SK-N-SH (cell line): ENCODE results near the gene ZNF793. TPM values are rescaled to one million over a fixed set of nuclear protein-coding genes. Genes with fewer than 3 reads are reported as not detected.

Experiments
- CTCF ChIA-PET: fragments of 300-600, 350-600 bp; formaldehyde crosslinking; extraction: SDS; loops from one replicate; lab custom pipeline; 2021; lab: Yijun Ruan, JAX
- POLR2A ChIA-PET: fragments of 350-600 bp; sonication (Branson Sonifier 250); formaldehyde crosslinking; extraction: SDS; loops from one replicate; lab custom pipeline; 2020; ENCODE audit warnings: antibody characterized with exemption, inconsistent platforms; lab: Yijun Ruan, JAX
- DNase-seq: peaks from one replicate; pipeline ENCODE4 v3.0.0; 2012
- H2AFZ ChIP-seq: fragments of 200-600 bp; sonication (generic); 2 replicates; pipeline ENCODE4 v1.8.1; 2016; ENCODE audit warnings: antibody characterized with exemption, mild to moderate bottlenecking, low read depth
- H3F3A ChIP-seq: fragments of 200-600 bp; sonication (generic); replicated peaks from 2 replicates; pipeline ENCODE3; 2016; ENCODE audit warnings: antibody characterized with exemption, mild to moderate bottlenecking; ENCODE audit not compliant: insufficient read depth
- H3K27ac ChIP-seq, 2 experiments: fragments of 200-500 bp in 1 of 2; fragments of 200-600 bp in 1 of 2; sonication (Bioruptor generic) in 1 of 2; sonication (generic), shearing (Covaris generic) in 1 of 2; 2 replicates each; pipeline versions ENCODE4 v1.5.1 to v1.6.1; 2014 to 2016; ENCODE audit warnings: low read depth in 2 of 2, inconsistent platforms in 1 of 2, low read length in 1 of 2, mild to moderate bottlenecking in 1 of 2, mixed read lengths in 1 of 2
- H3K27me3 ChIP-seq: fragments of 200-600 bp; sonication (generic), shearing (Covaris generic); 2 replicates; pipeline ENCODE4 v1.6.1; 2016; ENCODE audit warnings: mixed run types; ENCODE audit not compliant: insufficient read depth
- H3K36me3 ChIP-seq, 2 experiments: fragments of 200-500 bp in 1 of 2; fragments of 200-600 bp in 1 of 2; sonication (Bioruptor generic) in 1 of 2; sonication (generic) in 1 of 2; replicated peaks in 1 of 2; 2 replicates each; pipeline versions ENCODE3 to v1.5.1; 2014 to 2016; ENCODE audit warnings: low read length in 1 of 2, mild to moderate bottlenecking in 1 of 2; ENCODE audit not compliant: insufficient read depth in 2 of 2, control insufficient read depth in 1 of 2
- H3K4me1 ChIP-seq, 2 experiments: fragments of 200-500 bp in 1 of 2; fragments of 200-600 bp in 1 of 2; sonication (Bioruptor generic) in 1 of 2; sonication (generic), shearing (Covaris generic) in 1 of 2; 2 replicates each; pipeline versions ENCODE4 v1.5.1 to v1.6.1; 2014 to 2016; ENCODE audit warnings: low read depth in 1 of 2, low read length in 1 of 2, mixed run types in 1 of 2; ENCODE audit not compliant: insufficient read depth in 2 of 2, control insufficient read depth in 1 of 2
- H3K4me2 ChIP-seq: fragments of 200-600 bp; sonication (generic), shearing (Covaris generic); 2 replicates; pipeline ENCODE4 v1.6.1; 2017; ENCODE audit warnings: mixed run types
- H3K4me3 ChIP-seq, 2 experiments: fragments of 200-500 bp in 1 of 2; fragments of 200-600 bp in 1 of 2; sonication (Bioruptor generic) in 1 of 2; sonication (generic), shearing (Covaris generic) in 1 of 2; 2 replicates each; pipeline versions ENCODE4 v1.5.1 to v1.8.1; 2014 to 2016; ENCODE audit warnings: low read depth in 2 of 2, inconsistent platforms in 1 of 2, low read length in 1 of 2, mild to moderate bottlenecking in 1 of 2, mixed read lengths in 1 of 2, moderate library complexity in 1 of 2
- H3K79me2 ChIP-seq: fragments of 200-600 bp; sonication (generic); 2 replicates; pipeline ENCODE4 v1.8.1; 2017; ENCODE audit warnings: mild to moderate bottlenecking; ENCODE audit not compliant: insufficient read depth
- H3K9ac ChIP-seq: fragments of 200-600 bp; sonication (generic); 2 replicates; pipeline ENCODE4 v1.6.1; 2017; ENCODE audit warnings: mixed run types
- H3K9me2 ChIP-seq: fragments of 200-600 bp; sonication (generic); 2 replicates; pipeline ENCODE4 v1.6.1; 2017; ENCODE audit warnings: mixed run types
- H3K9me3 ChIP-seq: fragments of 200-600 bp; sonication (generic); 2 replicates; pipeline ENCODE4 v1.6.1; 2017; ENCODE audit warnings: mixed run types, mild to moderate bottlenecking, moderate library complexity
- H4K20me1 ChIP-seq: fragments of 200-600 bp; sonication (generic); 2 replicates; pipeline ENCODE4 v1.6.1; 2017; ENCODE audit warnings: mild to moderate bottlenecking, mixed run types; ENCODE audit not compliant: insufficient read depth
- CHD2 ChIP-seq: fragments of 150-350 bp; IDR thresholded peaks from 2 replicates; pipeline ENCODE4 v1.6.1; 2018; ENCODE audit warnings: low read length; ENCODE audit not compliant: partially characterized antibody
- ELF1 ChIP-seq: IDR thresholded peaks from 2 replicates; pipeline ENCODE4 v1.4.0; 2012
- EZH2phosphoT487 ChIP-seq: fragments of 200-600 bp; sonication (generic); IDR thresholded peaks from 2 replicates; pipeline ENCODE4 v1.6.1; 2017; ENCODE audit warnings: low read depth, mixed run types, mild to moderate bottlenecking, antibody characterized with exemption, moderate library complexity, borderline replicate concordance
- FOSL2 ChIP-seq: IDR thresholded peaks from 2 replicates; pipeline ENCODE4 v1.4.0; 2012; ENCODE audit warnings: low read depth, mild to moderate bottlenecking, moderate library complexity, borderline replicate concordance
- FOXJ3 ChIP-seq: sonication (generic); formaldehyde crosslinking; IDR thresholded peaks from 2 replicates; pipeline ENCODE4 v1.5.1; 2020; ENCODE audit warnings: mild to moderate bottlenecking, missing genetic modification reagents
- FOXM1 ChIP-seq: IDR thresholded peaks from 2 replicates; pipeline ENCODE4 v1.4.0; 2012; ENCODE audit warnings: low read depth, mild to moderate bottlenecking
- GATA2 ChIP-seq: sonication (generic); formaldehyde crosslinking; IDR thresholded peaks from 2 replicates; pipeline ENCODE4 v1.5.0; 2020; ENCODE audit warnings: mild to moderate bottlenecking, missing genetic modification reagents
- JUND ChIP-seq: IDR thresholded peaks from 2 replicates; pipeline ENCODE4 v1.4.0; 2012
- MXI1 ChIP-seq: IDR thresholded peaks from 2 replicates; pipeline ENCODE4 v1.6.1; 2012; ENCODE audit warnings: mild to moderate bottlenecking, low read depth, low read length, improper control_type of control experiment
- NFIC ChIP-seq: IDR thresholded peaks from 2 replicates; pipeline ENCODE4 v1.4.0; 2012; ENCODE audit warnings: borderline replicate concordance
- POLR2AphosphoS5 ChIP-seq: IDR thresholded peaks from 2 replicates; pipeline ENCODE4 v1.6.1; 2012; ENCODE audit warnings: low read depth, low read length
- RCOR1 ChIP-seq: fragments of 150-350 bp; IDR thresholded peaks from 2 replicates; pipeline ENCODE4 v1.6.1; 2017; ENCODE audit warnings: antibody characterized with exemption, low read length
- RFX5 ChIP-seq: IDR thresholded peaks from 2 replicates; pipeline ENCODE4 v1.6.1; 2012; ENCODE audit warnings: mild to moderate bottlenecking, improper control_type of control experiment, low read length
- RXRA ChIP-seq: IDR thresholded peaks from 2 replicates; pipeline ENCODE4 v1.4.0; 2012; ENCODE audit warnings: low read depth, mild to moderate bottlenecking, borderline replicate concordance
- WGBS: methylation state at CpG from one replicate; pipeline ENCODE4 v1.1.6; 2017; ENCODE audit warnings: low lambda C conversion rate; 5-methylcytosine and 5-hydroxymethylcytosine counted together
- polyA plus RNA-seq, 3 experiments: library from polyadenylated mRNA; depleted of rRNA; stranded (reverse); fragments of >200 nt; gene quantifications; 2 replicates each; pipeline ENCODE4 v1.2.3, GENCODE V29; 2012
- TF ChIP-seq, protein P1 (sequence below): IDR thresholded peaks from 2 replicates; pipeline ENCODE4 v1.4.0; 2012; ENCODE audit warnings: low read depth
- TF ChIP-seq, protein P2 (sequence below): IDR thresholded peaks from 2 replicates; pipeline ENCODE4 v1.4.0; 2012; ENCODE audit warnings: low read depth, borderline replicate concordance
- TF ChIP-seq, protein P3 (sequence below): IDR thresholded peaks from 2 replicates; pipeline ENCODE4; 2012

The ZNF793 gene
- polyA plus RNA-seq, 1 of the 3 experiments (the other 2 are of a cell fraction), result 2.3 TPM

DNA sequence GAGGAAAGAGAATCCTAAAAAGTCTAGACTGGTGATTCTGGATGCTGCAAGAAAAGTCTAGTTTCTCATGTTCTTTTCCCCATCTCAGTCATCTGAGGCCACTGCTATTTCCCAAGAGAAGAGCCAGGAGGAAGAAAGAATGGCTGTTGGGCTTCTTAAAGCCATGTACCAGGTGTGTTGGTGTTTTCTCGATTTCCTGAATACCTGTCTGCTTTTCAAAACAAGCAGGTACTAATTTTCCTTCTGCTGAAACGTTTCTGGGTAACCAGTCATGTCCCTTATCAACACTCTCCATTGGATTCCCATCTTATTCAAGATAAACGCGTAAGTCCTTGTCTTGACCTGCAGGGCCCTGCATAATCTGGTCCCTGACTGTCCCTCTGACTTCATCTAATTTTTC lies 36.5 kb upstream of the ZNF793 start:
- peaks cover 4% of the 10 kb centered on the region; the same call in 1 of the 2 replicates for H3K9me3 ChIP-seq
- H3K9me2 ChIP-seq, result no peaks in the 10 kb centered on the region
- TF ChIP-seq, protein P1, sequence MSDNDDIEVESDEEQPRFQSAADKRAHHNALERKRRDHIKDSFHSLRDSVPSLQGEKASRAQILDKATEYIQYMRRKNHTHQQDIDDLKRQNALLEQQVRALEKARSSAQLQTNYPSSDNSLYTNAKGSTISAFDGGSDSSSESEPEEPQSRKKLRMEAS, result no peak
- TF ChIP-seq NFIC (no peak), RXRA (no peak), JUND (no peak), GATA2 (CRISPR knock-in tag) (no peak), FOSL2 (no peak), MXI1 (no peak), ELF1 (no peak), FOXJ3 (no peak), FOXM1 (no peak), CHD2 (no peak)
- TF ChIP-seq, protein P2, sequence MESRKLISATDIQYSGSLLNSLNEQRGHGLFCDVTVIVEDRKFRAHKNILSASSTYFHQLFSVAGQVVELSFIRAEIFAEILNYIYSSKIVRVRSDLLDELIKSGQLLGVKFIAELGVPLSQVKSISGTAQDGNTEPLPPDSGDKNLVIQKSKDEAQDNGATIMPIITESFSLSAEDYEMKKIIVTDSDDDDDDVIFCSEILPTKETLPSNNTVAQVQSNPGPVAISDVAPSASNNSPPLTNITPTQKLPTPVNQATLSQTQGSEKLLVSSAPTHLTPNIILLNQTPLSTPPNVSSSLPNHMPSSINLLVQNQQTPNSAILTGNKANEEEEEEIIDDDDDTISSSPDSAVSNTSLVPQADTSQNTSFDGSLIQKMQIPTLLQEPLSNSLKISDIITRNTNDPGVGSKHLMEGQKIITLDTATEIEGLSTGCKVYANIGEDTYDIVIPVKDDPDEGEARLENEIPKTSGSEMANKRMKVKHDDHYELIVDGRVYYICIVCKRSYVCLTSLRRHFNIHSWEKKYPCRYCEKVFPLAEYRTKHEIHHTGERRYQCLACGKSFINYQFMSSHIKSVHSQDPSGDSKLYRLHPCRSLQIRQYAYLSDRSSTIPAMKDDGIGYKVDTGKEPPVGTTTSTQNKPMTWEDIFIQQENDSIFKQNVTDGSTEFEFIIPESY, result no peak
- TF ChIP-seq, protein P3, sequence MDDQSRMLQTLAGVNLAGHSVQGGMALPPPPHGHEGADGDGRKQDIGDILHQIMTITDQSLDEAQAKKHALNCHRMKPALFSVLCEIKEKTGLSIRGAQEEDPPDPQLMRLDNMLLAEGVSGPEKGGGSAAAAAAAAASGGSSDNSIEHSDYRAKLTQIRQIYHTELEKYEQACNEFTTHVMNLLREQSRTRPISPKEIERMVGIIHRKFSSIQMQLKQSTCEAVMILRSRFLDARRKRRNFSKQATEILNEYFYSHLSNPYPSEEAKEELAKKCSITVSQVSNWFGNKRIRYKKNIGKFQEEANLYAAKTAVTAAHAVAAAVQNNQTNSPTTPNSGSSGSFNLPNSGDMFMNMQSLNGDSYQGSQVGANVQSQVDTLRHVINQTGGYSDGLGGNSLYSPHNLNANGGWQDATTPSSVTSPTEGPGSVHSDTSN, result no peak
- peaks cover under 1 to 26% of the 10 kb centered on the region in 2 experiments for H3K36me3 ChIP-seq
- H3K79me2 ChIP-seq, result peaks cover 30% of the 10 kb centered on the region
- WGBS, result 66% methylated on average over 4 of the region's 4 CpGs
- peak overlapping the region; percentile 82 for H3K4me2 ChIP-seq
- H3K4me3 ChIP-seq, result peak overlapping the region; percentile 91
- no peak overlapping the region for H3K27ac ChIP-seq
- DNase-seq, result no peak
- CTCF ChIA-PET, result no interaction called here
- peaks cover 10% of the 10 kb centered on the region for H3F3A ChIP-seq
- no peaks in the 10 kb centered on the region for H3K27me3 ChIP-seq
- H3K4me1 ChIP-seq, result peaks cover 0 to 9% of the 10 kb centered on the region in 2 experiments; a peak in 2 of 4 replicates
- POLR2A ChIA-PET, result no interaction called here
- no peaks in the 10 kb centered on the region for H4K20me1 ChIP-seq
- no peak overlapping the region for H2AFZ ChIP-seq
- H3K9ac ChIP-seq, result no peak overlapping the region

DNA sequence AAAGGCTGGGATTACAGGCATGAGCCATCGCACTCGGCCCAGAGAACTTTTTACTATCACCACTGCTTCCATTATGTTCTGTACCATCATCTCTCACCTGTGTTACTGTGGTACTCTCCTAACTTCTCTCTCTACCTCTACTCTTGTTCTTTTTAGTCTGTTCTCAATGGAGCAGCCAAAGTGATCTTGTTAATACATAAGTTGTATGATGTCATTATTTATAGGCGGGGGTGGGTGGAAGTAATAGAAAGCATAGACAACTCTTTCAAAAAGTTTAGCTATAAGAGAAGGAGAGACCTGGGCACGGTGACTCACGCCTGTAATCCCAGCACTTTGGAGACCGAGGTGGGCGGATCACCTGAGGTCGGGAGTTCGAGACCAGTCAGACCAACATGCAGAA lies 34.6 kb upstream of the ZNF793 start:
- H3K4me1 ChIP-seq, result peaks cover 0 to 9% of the 10 kb centered on the region in 2 experiments; a peak in 2 of 4 replicates
- WGBS, result 94% methylated on average over 9 of the region's 9 CpGs
- peaks cover 6% of the 10 kb centered on the region for H3F3A ChIP-seq
- TF ChIP-seq, protein P2, result no peak
- TF ChIP-seq RFX5 (no peak), RCOR1 (no peak), POLR2AphosphoS5 (no peak), EZH2phosphoT487 (no peak)
- no peak overlapping the region for H3K27ac ChIP-seq
- H3K9me2 ChIP-seq, result no peaks in the 10 kb centered on the region
- POLR2A ChIA-PET, result no interaction called here
- H3K4me3 ChIP-seq, result no peak overlapping the region
- DNase-seq, result no peak
- peaks cover 21% of the 10 kb centered on the region; the same call in 1 of the 2 replicates for H3K79me2 ChIP-seq
- H4K20me1 ChIP-seq, result no peaks in the 10 kb centered on the region
- H2AFZ ChIP-seq, result no peak overlapping the region
- no peak overlapping the region for H3K4me2 ChIP-seq
- CTCF ChIA-PET, result no interaction called here
- peaks cover 17 to 38% of the 10 kb centered on the region in 2 experiments for H3K36me3 ChIP-seq
- H3K9ac ChIP-seq, result no peak overlapping the region
- peaks cover 4% of the 10 kb centered on the region; the same call in 1 of the 2 replicates for H3K9me3 ChIP-seq
- H3K27me3 ChIP-seq, result no peaks in the 10 kb centered on the region
